Activated T-helper 17 cell treated with anti-CD3 and anti-CD28 coated beads, Interleukin-2, amount 50 U/mL, for 72 hours (primary cell): ENCODE results near the gene BLID. TPM values are rescaled to one million over a fixed set of nuclear protein-coding genes. Genes with fewer than 3 reads are reported as not detected.

ENCODE experiments used
- ATAC-seq: fragments of 150-1000 bp; cut with Tn5 transposase; replicated peaks from 2 replicates; pipeline ENCODE4 v1.10.0; 2021; ENCODE audit warnings: mild to moderate bottlenecking, moderate library complexity
- H3K27ac Mint-ChIP-seq: one replicate; pipeline ENCODE4 v1.8.0; 2022; ENCODE audit warnings: mixed read lengths
- H3K27me3 Mint-ChIP-seq: one replicate; pipeline ENCODE4 v1.8.0; 2022; ENCODE audit warnings: mixed read lengths
- H3K36me3 Mint-ChIP-seq: one replicate; pipeline ENCODE4 v1.8.0; 2022; ENCODE audit warnings: low read depth, mild to moderate bottlenecking, mixed read lengths
- H3K4me1 Mint-ChIP-seq: one replicate; pipeline ENCODE4 v1.8.0; 2022; ENCODE audit warnings: mixed read lengths
- H3K4me3 Mint-ChIP-seq: one replicate; pipeline ENCODE4 v1.8.0; 2022; ENCODE audit warnings: mild to moderate bottlenecking, mixed read lengths
- H3K9me3 Mint-ChIP-seq: one replicate; pipeline ENCODE4 v1.8.0; 2022; ENCODE audit warnings: mixed read lengths
- total RNA-seq, 2 donors: library from RNA; stranded (reverse); gene quantifications; one replicate each; pipeline ENCODE4 v1.2.3, GENCODE V29; 2022

The BLID gene
- total RNA-seq, 2 donors from 2014 or later = not detected

- ATAC-seq = no peak
- Mint-ChIP-seq H3K4me1 (no peaks in the 10 kb centered on the region), H3K36me3 (no peaks in the 10 kb centered on the region), H3K9me3 (no peaks in the 10 kb centered on the region), H3K27me3 (peaks cover 27% of the 10 kb centered on the region), H3K4me3 (no peak overlapping the region), H3K27ac (no peak overlapping the region)
Measured at GRCh38 chr11:122104341-122104740, 11.7 kb downstream of the BLID start.

- Mint-ChIP-seq H3K27ac (no peak overlapping the region), H3K4me1 (no peaks in the 10 kb centered on the region), H3K9me3 (no peaks in the 10 kb centered on the region), H3K4me3 (no peak overlapping the region), H3K27me3 (peaks cover 27% of the 10 kb centered on the region), H3K36me3 (no peaks in the 10 kb centered on the region)
- no peak for ATAC-seq
Measured at GRCh38 chr11:122103726-122104125, 12.3 kb downstream of the BLID start.

GRCh38 chr11:122103321-122103720 lies 12.7 kb downstream of the BLID start:
- H3K4me3 Mint-ChIP-seq = no peak overlapping the region
- no peaks in the 10 kb centered on the region for H3K9me3 Mint-ChIP-seq
- no peak overlapping the region for H3K27ac Mint-ChIP-seq
- H3K36me3 Mint-ChIP-seq = no peaks in the 10 kb centered on the region
- peaks cover 27% of the 10 kb centered on the region for H3K27me3 Mint-ChIP-seq
- ATAC-seq = no peak
- H3K4me1 Mint-ChIP-seq = no peaks in the 10 kb centered on the region

- Mint-ChIP-seq H3K36me3 (no peaks in the 10 kb centered on the region), H3K4me3 (no peak overlapping the region), H3K27me3 (peaks cover 27% of the 10 kb centered on the region), H3K4me1 (no peaks in the 10 kb centered on the region), H3K9me3 (no peaks in the 10 kb centered on the region), H3K27ac (no peak overlapping the region)
- no peak for ATAC-seq
Measured at GRCh38 chr11:122102426-122102825, 13.6 kb downstream of the BLID start.

GRCh38 chr11:122101625-122102291 lies 14.3 kb downstream of the BLID start:
- ATAC-seq = no peak
- Mint-ChIP-seq H3K27ac (no peak overlapping the region), H3K27me3 (peaks cover 30% of the 10 kb centered on the region), H3K9me3 (no peaks in the 10 kb centered on the region), H3K4me1 (no peaks in the 10 kb centered on the region), H3K4me3 (no peak overlapping the region), H3K36me3 (no peaks in the 10 kb centered on the region)

- Mint-ChIP-seq H3K27ac (no peak overlapping the region), H3K36me3 (no peaks in the 10 kb centered on the region), H3K9me3 (no peaks in the 10 kb centered on the region), H3K4me3 (peak overlapping the region; percentile 6), H3K27me3 (peaks cover 30% of the 10 kb centered on the region), H3K4me1 (no peaks in the 10 kb centered on the region)
- no peak for ATAC-seq
Measured at GRCh38 chr11:122100756-122101080, 15.3 kb downstream of the BLID start.

- H3K27me3 Mint-ChIP-seq = peaks cover 28% of the 10 kb centered on the region
- H3K4me3 Mint-ChIP-seq = peak overlapping the region; percentile 6
- no peak for ATAC-seq
- H3K4me1 Mint-ChIP-seq = no peaks in the 10 kb centered on the region
- H3K27ac Mint-ChIP-seq = no peak overlapping the region
- H3K9me3 Mint-ChIP-seq = no peaks in the 10 kb centered on the region
- no peaks in the 10 kb centered on the region for H3K36me3 Mint-ChIP-seq
Measured at GRCh38 chr11:122100037-122100755, 15.8 kb downstream of the BLID start.

GRCh38 chr11:122099374-122100036 lies 16.5 kb downstream of the BLID start:
- H3K9me3 Mint-ChIP-seq = no peaks in the 10 kb centered on the region
- H3K27ac Mint-ChIP-seq = no peak overlapping the region
- no peaks in the 10 kb centered on the region for H3K36me3 Mint-ChIP-seq
- ATAC-seq = no peak
- peaks cover 27% of the 10 kb centered on the region for H3K27me3 Mint-ChIP-seq
- H3K4me1 Mint-ChIP-seq = no peaks in the 10 kb centered on the region
- H3K4me3 Mint-ChIP-seq = no peak overlapping the region

- H3K4me3 Mint-ChIP-seq = no peak overlapping the region
- H3K9me3 Mint-ChIP-seq = no peaks in the 10 kb centered on the region
- no peak overlapping the region for H3K27ac Mint-ChIP-seq
- H3K4me1 Mint-ChIP-seq = no peaks in the 10 kb centered on the region
- ATAC-seq = no peak
- no peaks in the 10 kb centered on the region for H3K36me3 Mint-ChIP-seq
- peaks cover 22% of the 10 kb centered on the region for H3K27me3 Mint-ChIP-seq
Measured at GRCh38 chr11:122098261-122098980, 17.6 kb downstream of the BLID start.

- H3K9me3 Mint-ChIP-seq = no peaks in the 10 kb centered on the region
- no peaks in the 10 kb centered on the region for H3K4me1 Mint-ChIP-seq
- no peaks in the 10 kb centered on the region for H3K36me3 Mint-ChIP-seq
Measured at GRCh38 chr11:122097419-122098001, 18.5 kb downstream of the BLID start.

GRCh38 chr11:122096272-122097112 lies 19.5 kb downstream of the BLID start:
- no peak overlapping the region for H3K27ac Mint-ChIP-seq
- H3K4me1 Mint-ChIP-seq = no peaks in the 10 kb centered on the region
- no peak for ATAC-seq
- no peak overlapping the region for H3K4me3 Mint-ChIP-seq
- peaks cover 27% of the 10 kb centered on the region for H3K27me3 Mint-ChIP-seq
- H3K36me3 Mint-ChIP-seq = no peaks in the 10 kb centered on the region
- no peaks in the 10 kb centered on the region for H3K9me3 Mint-ChIP-seq

More at GRCh38 chr11:122097419-122098001, 18.5 kb downstream of the BLID start:
- Mint-ChIP-seq H3K4me3 (no peak overlapping the region), H3K27ac (no peak overlapping the region), H3K27me3 (peaks cover 22% of the 10 kb centered on the region)
- ATAC-seq = no peak

GRCh38 chr11:122095681-122096262 lies 20.2 kb downstream of the BLID start:
- H3K36me3 Mint-ChIP-seq = no peaks in the 10 kb centered on the region
- ATAC-seq = no peak
- H3K4me3 Mint-ChIP-seq = no peak overlapping the region
- peaks cover 21% of the 10 kb centered on the region for H3K27me3 Mint-ChIP-seq
- H3K9me3 Mint-ChIP-seq = no peaks in the 10 kb centered on the region
- H3K27ac Mint-ChIP-seq = no peak overlapping the region
- no peaks in the 10 kb centered on the region for H3K4me1 Mint-ChIP-seq

GRCh38 chr11:122094836-122095235 lies 21.2 kb downstream of the BLID start:
- H3K27me3 Mint-ChIP-seq = peaks cover 17% of the 10 kb centered on the region
- no peaks in the 10 kb centered on the region for H3K4me1 Mint-ChIP-seq
- H3K27ac Mint-ChIP-seq = no peak overlapping the region
- ATAC-seq = no peak
- no peaks in the 10 kb centered on the region for H3K9me3 Mint-ChIP-seq
- no peak overlapping the region for H3K4me3 Mint-ChIP-seq
- H3K36me3 Mint-ChIP-seq = no peaks in the 10 kb centered on the region
